Right lobe of liver (tissue), 4 donors: ENCODE measurements around the gene HK1.

ENCODE experiments used
- CTCF ChIP-seq, 4 donors: fragments of 200-600 bp in 3 of 4; fragments of 450-650 bp in 1 of 4; IDR thresholded peaks; one replicate each; pipeline versions ENCODE4 v1.5.1 to v1.8.0; 2016 to 2022; ENCODE audit warnings: antibody characterized with exemption in 4 of 4, mild to moderate bottlenecking in 2 of 4
- POLR2A ChIP-seq: fragments of 450-650 bp; IDR thresholded peaks from one replicate; pipeline ENCODE4 v1.6.1; 2017; ENCODE audit warnings: antibody characterized with exemption, mild to moderate bottlenecking
- donor health status: DM: no; HTN: no; CAD: no.
- donor health status: DM: no; HTN: no; CAD: no.
- donor health status: DM: no; HTN: yes; CAD: no.

GRCh38 chr10:69312528-69312927 is 34.2 kb downstream of the HK1 start:
- TF ChIP-seq CTCF (IDR thresholded peaks at IDR 0.05) (no peak), POLR2A (no peak)
